Mucosa of rectum (tissue), 2 donors: ENCODE results near the gene STRN3.
"Not testable (repeated sequence)": the region's sequence is repeated elsewhere in the genome, so short reads cannot be mapped to it uniquely, and the experiment has no call there.

ENCODE experiments used
- H3K27ac ChIP-seq, 2 donors: one replicate each; pipeline ENCODE4 v1.7.0; 2013; ENCODE audit warnings: inconsistent platforms in 2 of 2, low read depth in 2 of 2, low read length in 2 of 2
- H3K27me3 ChIP-seq, 2 donors: one replicate each; pipeline ENCODE4 v1.7.0; 2013; ENCODE audit warnings: low read length in 2 of 2; ENCODE audit not compliant: control insufficient read depth in 2 of 2, insufficient read depth in 2 of 2
- H3K36me3 ChIP-seq, 2 donors: one replicate each; pipeline ENCODE4 v1.7.0; 2013; ENCODE audit warnings: low read length in 2 of 2; ENCODE audit not compliant: control insufficient read depth in 2 of 2, insufficient read depth in 2 of 2
- H3K4me1 ChIP-seq, 2 donors: one replicate each; pipeline ENCODE4 v1.7.0; 2013; ENCODE audit warnings: low read length in 2 of 2, mild to moderate bottlenecking in 1 of 2; ENCODE audit not compliant: control insufficient read depth in 2 of 2, insufficient read depth in 2 of 2
- H3K4me3 ChIP-seq, 2 donors: one replicate each; pipeline ENCODE4 v1.7.0; 2013; ENCODE audit warnings: low read length in 2 of 2
- H3K9ac ChIP-seq, 2 donors: one replicate each; pipeline ENCODE4 v1.7.0; 2013; ENCODE audit warnings: low read length in 2 of 2, low read depth in 1 of 2, mild to moderate bottlenecking in 1 of 2
- H3K9me3 ChIP-seq, 2 donors: one replicate each; pipeline ENCODE4 v1.7.0; 2013; ENCODE audit warnings: low read length in 2 of 2; ENCODE audit not compliant: control insufficient read depth in 2 of 2
- donor health status: healthy.
- donor health status: Normal muscosa, but diverticular disease.

The STRN3 gene

DNA sequence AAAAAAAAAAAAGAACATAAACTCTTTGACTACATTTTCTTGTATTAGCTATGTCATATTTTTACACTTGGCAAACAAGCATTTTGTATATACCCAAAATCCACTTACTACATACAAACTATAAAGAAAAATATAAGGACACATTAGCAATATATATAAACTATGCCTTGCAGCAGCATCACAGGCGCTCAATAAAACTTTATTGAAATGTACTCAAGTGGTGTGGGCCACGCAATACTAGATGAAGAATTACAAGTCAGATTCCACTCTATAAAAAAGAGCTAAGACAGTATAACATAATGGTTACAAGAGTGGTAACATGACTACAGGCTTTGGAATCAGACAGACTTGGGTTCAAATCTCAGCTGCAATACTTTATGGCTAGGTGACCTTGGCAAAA is 3.8 kb downstream of the STRN3 start:
- Histone ChIP-seq H3K9me3 (no peaks in the 10 kb centered on the region), H3K4me3 (no peak overlapping the region), H3K27ac (no peak overlapping the region), H3K9ac (no peak overlapping the region), H3K36me3 (peaks cover 0 to 9% of the 10 kb centered on the region in 2 donors), H3K4me1 (peaks cover 7 to 13% of the 10 kb centered on the region in 2 donors), H3K27me3 (no peaks in the 10 kb centered on the region)

DNA sequence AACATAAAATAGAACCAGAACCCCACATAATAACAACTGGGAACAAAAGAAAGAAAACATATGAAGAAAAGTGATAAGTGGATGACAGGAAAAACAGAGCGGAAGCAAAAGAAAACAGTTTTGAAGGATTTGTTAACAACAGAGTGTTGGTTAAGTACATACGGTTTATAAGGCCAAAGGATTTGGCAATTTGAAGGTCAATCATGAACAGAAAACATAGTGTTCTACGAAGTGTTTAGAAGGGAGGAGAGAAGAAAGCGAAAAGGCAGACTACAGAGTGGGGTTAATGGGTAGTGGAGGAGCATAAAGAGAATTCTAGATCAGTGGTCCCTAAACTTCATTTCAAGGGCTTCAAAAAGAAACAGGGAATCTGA is 4.6 kb downstream of the STRN3 start:
- Histone ChIP-seq H3K27me3 (no peaks in the 10 kb centered on the region), H3K9me3 (no peaks in the 10 kb centered on the region), H3K36me3 (peaks cover 0 to 9% of the 10 kb centered on the region in 2 donors), H3K4me1 (peaks cover 7 to 11% of the 10 kb centered on the region in 2 donors), H3K27ac (no peak overlapping the region), H3K9ac (no peak overlapping the region), H3K4me3 (no peak overlapping the region)

DNA sequence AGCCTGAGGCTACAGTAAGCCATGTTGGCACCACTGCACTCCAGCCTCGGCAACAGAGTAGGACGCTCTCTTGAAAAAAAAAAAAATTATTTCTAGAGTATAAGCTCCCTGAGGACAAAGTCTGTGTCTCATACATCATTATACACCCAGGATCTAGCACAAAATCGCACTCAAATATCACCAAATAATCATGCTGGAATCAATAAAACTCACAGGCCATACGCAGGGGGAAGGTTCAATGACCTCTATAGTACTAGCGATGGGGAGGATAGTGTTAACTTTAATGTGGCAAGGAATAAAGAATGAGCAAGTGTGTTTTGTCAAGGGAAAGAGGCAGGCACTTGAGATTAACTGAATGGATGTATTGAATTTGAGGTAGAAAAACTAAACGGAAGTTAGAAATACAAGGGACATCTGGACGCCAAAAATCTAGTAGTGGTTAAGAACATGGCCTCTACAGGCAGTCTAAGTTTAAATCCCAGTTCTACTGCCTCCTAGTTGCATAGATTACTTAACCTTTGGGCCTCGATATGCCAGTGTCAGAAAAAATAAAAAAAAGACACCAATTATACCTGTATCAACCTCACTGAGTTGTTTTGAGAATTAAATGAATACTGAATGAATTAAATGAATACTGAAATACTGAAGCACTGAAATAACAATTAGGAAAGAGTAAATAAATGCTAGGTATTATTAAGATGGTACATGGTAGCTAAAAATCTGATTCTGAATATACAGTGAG is 5.2 kb downstream of the STRN3 start:
- Histone ChIP-seq H3K27me3 (no peaks in the 10 kb centered on the region), H3K27ac (no peak overlapping the region), H3K9ac (no peak overlapping the region), H3K9me3 (no peaks in the 10 kb centered on the region), H3K4me3 (no peak overlapping the region), H3K4me1 (peaks cover 7 to 11% of the 10 kb centered on the region in 2 donors), H3K36me3 (peaks cover 0 to 9% of the 10 kb centered on the region in 2 donors)

DNA sequence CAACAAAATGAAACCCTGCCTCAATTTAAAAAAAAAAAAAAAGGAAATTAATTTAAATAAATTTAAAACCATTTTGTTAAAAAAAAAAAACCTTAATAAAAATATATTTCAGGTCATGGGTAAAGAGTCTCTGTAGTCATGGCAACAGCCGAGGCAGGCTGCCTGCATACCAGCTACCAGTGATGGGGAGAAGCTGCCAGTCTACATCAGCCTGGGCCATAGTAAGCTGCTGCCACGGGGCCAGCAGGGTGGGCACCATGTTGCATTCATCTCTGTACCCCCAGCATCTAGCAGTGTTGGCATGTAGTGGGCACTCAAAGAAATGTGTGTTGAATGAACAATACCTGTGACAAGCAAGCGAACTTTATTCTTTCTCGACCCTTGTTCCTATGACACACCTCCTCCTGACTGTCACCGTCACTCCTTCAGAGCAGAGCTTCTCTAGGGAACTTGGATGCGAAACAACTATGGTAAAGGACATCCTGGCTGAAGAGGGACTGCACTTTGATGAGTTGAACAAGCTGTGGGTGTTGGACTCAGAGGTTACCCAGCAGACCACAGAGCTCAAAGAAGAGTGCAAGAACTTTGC is 8.0 kb downstream of the STRN3 start:
- H3K9ac ChIP-seq, result no peak overlapping the region
- no peaks in the 10 kb centered on the region for H3K9me3 ChIP-seq
- H3K27ac ChIP-seq, result no peak overlapping the region
- H3K4me1 ChIP-seq, result peaks cover 0 to 2% of the 10 kb centered on the region in 2 donors
- no peaks in the 10 kb centered on the region for H3K27me3 ChIP-seq
- H3K4me3 ChIP-seq, result no peak overlapping the region
- peaks cover 0 to 9% of the 10 kb centered on the region in 2 donors for H3K36me3 ChIP-seq

DNA sequence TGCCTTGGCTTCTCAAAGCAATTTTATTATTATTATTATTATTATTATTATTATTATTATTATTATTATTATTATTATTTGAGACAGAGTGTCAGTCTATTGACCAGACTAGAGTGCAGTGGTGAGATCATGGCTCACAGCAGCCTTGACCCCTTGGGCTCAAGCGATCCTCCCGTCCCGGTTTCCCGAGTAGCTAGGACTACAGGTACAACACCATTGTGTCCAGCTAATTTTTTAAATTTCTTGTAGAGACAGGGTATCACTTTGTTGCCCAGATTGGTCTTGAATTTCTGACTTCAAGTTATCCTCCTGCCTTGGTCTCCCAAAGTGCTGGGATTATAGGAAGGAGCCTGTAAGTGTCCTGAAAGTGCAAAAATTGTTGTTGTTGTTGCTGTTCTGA is 12.3 kb downstream of the STRN3 start:
- Histone ChIP-seq H3K9ac (no peak overlapping the region), H3K27me3 (no peaks in the 10 kb centered on the region), H3K9me3 (no peaks in the 10 kb centered on the region), H3K27ac (no peak overlapping the region), H3K36me3 (peaks cover 0 to 8% of the 10 kb centered on the region in 2 donors), H3K4me3 (no peak overlapping the region), H3K4me1 (no peaks in the 10 kb centered on the region)

DNA sequence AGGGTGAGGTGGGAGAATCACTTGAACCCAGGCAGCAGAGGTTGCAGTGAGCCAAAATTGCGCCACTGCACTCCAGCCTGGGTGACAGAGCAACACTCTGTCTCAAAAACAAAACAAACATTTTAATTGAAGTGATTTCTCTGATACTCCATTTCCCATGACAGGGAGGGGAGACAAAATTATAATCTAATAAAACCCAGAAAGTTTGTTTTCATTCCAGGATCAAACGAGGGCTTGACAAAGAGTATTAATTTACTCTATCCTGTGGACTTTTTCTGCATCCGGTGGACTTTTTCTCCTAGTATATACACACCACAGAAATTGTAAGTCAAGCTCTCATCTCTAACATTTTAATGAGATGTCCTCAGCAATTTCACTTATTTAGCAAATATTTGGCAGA is 15.2 kb downstream of the STRN3 start:
- H3K36me3 ChIP-seq, result peaks cover 0 to 6% of the 10 kb centered on the region in 2 donors
- no peak overlapping the region for H3K9ac ChIP-seq
- no peak overlapping the region for H3K27ac ChIP-seq
- H3K27me3 ChIP-seq, result no peaks in the 10 kb centered on the region
- no peaks in the 10 kb centered on the region for H3K9me3 ChIP-seq
- no peaks in the 10 kb centered on the region for H3K4me1 ChIP-seq
- no peak overlapping the region for H3K4me3 ChIP-seq

DNA sequence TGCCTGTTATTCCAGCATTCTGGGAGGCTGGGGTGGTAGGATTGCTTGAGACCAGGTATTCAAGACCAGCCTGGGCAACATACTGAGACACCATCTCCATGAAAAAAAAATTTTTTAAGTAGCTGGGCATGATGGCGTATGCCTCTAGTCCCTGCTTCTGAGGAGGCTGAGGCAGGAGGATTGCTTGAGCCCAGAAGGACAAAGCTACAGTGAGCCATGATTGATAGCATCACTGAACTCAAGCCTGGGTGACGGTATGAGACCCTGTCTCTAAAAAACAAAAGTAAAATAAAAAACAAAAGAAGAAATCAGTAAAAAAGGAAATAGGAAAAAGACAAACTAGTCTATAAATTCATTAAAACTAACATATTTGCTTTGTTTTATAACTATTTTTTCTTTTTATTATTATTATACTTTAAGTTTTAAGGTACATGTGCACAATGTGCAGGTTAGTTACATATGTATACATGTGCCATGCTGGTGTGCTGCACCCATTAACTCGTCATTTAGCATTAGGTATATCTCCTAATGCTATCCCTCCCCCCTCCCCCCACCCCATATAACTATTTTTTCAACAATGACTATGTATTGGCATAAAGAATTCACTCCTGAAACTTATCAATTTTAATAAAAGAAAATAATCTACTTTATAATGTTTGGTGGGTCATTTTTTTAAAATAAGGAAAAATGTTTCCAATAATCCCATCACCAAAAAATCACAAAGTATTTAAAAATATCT is 16.2 kb downstream of the STRN3 start:
- peaks cover 0 to 12% of the 10 kb centered on the region in 2 donors for H3K36me3 ChIP-seq
- no peaks in the 10 kb centered on the region for H3K9me3 ChIP-seq
- H3K4me3 ChIP-seq, result no peak overlapping the region
- H3K27me3 ChIP-seq, result no peaks in the 10 kb centered on the region
- no peaks in the 10 kb centered on the region for H3K4me1 ChIP-seq
- no peak overlapping the region for H3K27ac ChIP-seq
- H3K9ac ChIP-seq, result no peak overlapping the region

DNA sequence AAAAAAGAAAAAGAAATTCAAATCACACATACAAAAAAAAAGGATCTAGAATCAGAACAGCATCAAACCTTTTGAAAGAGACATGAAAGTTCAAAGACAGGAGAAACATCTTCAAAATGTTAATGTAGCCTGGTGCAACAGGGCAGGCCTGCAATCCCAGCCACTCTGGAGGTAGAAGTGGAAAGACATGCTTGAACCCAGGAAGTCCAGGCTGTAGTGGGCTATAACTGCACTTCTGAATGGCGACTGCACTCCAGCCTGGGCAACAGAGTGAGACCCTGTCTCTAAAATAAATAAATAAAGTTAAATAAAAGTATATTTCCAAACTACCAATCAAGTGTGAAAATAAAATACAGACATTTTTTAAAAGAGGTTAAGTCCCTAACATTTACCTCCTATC is 19.5 kb downstream of the STRN3 start:
- Histone ChIP-seq H3K4me3 (no peak overlapping the region), H3K36me3 (peaks cover 0 to 11% of the 10 kb centered on the region in 2 donors), H3K27me3 (no peaks in the 10 kb centered on the region), H3K9ac (no peak overlapping the region), H3K9me3 (no peaks in the 10 kb centered on the region), H3K27ac (no peak overlapping the region), H3K4me1 (no peaks in the 10 kb centered on the region)

DNA sequence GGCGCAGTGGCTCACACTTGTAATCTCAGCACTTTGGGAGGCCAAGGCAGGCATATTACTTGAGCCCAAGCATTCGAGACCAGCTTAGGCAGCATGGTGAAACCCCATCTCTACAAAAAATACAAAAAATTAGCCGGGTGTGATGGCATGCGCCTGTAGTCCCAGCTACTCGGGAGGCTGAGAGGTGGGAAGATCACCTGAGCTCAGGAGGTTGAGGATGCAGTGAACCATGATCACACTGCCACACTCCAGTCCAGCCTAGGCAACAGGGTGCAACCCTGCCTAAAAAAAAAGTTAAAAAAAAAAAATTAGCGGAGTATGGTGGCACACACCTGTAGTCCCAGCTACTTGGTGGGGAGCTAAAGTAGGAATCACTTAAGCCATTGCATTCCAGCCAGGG is 22.2 kb downstream of the STRN3 start:
- H3K9me3 ChIP-seq, H3K9ac ChIP-seq, H3K4me1 ChIP-seq, H3K27me3 ChIP-seq, H3K4me3 ChIP-seq, H3K27ac ChIP-seq: not testable (repeated sequence)
- H3K36me3 ChIP-seq, result peaks cover 0 to 11% of the 10 kb centered on the region in 2 donors

DNA sequence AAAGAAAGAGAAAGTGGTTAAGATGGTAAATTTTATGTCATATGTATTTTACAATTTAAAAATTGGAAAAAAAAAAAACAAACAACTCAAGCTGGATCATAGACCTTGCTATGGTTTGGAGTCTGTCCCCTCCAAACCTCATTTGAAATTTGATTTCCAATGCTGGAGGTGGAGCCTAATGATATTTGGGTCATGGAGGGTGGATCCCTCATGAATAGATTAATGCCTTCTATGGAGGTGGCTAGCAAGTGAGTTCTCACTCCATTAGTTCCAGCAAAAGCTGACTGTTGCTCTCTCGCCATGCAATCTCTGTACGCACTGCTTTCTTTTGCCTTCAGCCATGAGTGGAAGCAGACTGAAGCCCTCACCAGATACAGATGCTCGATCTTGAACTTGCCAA is 22.9 kb downstream of the STRN3 start:
- H3K4me3 ChIP-seq, result no peak overlapping the region
- no peak overlapping the region for H3K9ac ChIP-seq
- peaks cover 0 to 15% of the 10 kb centered on the region in 2 donors for H3K36me3 ChIP-seq
- no peaks in the 10 kb centered on the region for H3K9me3 ChIP-seq
- H3K27me3 ChIP-seq, result no peaks in the 10 kb centered on the region
- H3K27ac ChIP-seq, result no peak overlapping the region
- H3K4me1 ChIP-seq, result no peaks in the 10 kb centered on the region
